Brain microvascular endothelial cell (primary cell): ENCODE data around the gene CGN.

Experiments used
- DNase-seq: peaks from one replicate; pipeline ENCODE4 v3.0.0-alpha.2; 2020
- H3K27ac ChIP-seq: fragments of 250-450 bp; sonication (Bioruptor Pico); 2 replicates; pipeline ENCODE4 v1.5.1; 2020; ENCODE audit warnings: mild to moderate bottlenecking, moderate library complexity
- H3K27me3 ChIP-seq: fragments of 250-450 bp; sonication (Bioruptor Pico); replicated peaks from 2 replicates; pipeline ENCODE4 v1.5.1; 2020; ENCODE audit warnings: mild to moderate bottlenecking
- H3K36me3 ChIP-seq: fragments of 250-450 bp; sonication (Bioruptor Pico); replicated peaks from 2 replicates; pipeline ENCODE4 v1.5.1; 2020; ENCODE audit warnings: mild to moderate bottlenecking
- H3K4me3 ChIP-seq: 2 replicates; pipeline ENCODE4 v1.5.1; 2011; ENCODE audit warnings: low read depth, mild to moderate bottlenecking, control low read depth, low read length, moderate library complexity
- in situ Hi-C: cut with HindIII; loops from 2 replicates; pipeline ENCODE4 v1.10.0; 2017; ENCODE audit warnings: low sequenced_read_pairs, low pct_ligation_motif_present
- TF ChIP-seq, protein P1 (sequence below): IDR thresholded peaks from 2 replicates; pipeline ENCODE4 v1.5.1; 2011; ENCODE audit warnings: low read depth, mild to moderate bottlenecking, moderate library complexity, low read length, control low read depth, inconsistent platforms; ENCODE audit errors: missing control alignments

CGN gene

DNA sequence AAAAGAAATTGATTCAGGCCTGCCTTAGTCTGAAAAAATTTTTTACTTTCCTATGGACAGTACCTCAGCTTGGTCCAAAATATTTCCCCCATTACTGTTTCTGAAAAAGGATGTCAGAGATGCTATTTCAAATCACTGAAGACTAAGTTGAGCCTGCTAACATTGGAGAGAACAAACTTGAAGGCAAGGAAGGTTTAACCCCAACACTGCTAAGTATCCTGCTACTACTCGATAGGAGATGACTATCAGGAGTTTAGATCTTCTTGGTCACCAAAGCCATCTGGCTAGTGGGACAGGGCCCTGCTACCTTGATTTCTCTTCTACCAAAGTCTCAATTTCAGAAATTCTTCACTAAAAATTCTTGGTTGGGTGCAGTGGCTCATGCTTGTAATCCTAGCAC lies 29.2 kb upstream of the CGN start:
- in situ Hi-C loops, result no loop called here
- no peak overlapping the region for H3K4me3 ChIP-seq
- no peaks in the 10 kb centered on the region for H3K36me3 ChIP-seq
- H3K27me3 ChIP-seq, result no peaks in the 10 kb centered on the region
- TF ChIP-seq, protein P1, sequence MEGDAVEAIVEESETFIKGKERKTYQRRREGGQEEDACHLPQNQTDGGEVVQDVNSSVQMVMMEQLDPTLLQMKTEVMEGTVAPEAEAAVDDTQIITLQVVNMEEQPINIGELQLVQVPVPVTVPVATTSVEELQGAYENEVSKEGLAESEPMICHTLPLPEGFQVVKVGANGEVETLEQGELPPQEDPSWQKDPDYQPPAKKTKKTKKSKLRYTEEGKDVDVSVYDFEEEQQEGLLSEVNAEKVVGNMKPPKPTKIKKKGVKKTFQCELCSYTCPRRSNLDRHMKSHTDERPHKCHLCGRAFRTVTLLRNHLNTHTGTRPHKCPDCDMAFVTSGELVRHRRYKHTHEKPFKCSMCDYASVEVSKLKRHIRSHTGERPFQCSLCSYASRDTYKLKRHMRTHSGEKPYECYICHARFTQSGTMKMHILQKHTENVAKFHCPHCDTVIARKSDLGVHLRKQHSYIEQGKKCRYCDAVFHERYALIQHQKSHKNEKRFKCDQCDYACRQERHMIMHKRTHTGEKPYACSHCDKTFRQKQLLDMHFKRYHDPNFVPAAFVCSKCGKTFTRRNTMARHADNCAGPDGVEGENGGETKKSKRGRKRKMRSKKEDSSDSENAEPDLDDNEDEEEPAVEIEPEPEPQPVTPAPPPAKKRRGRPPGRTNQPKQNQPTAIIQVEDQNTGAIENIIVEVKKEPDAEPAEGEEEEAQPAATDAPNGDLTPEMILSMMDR, result no peak
- DNase-seq, result no peak
- H3K27ac ChIP-seq, result no peak overlapping the region

DNA sequence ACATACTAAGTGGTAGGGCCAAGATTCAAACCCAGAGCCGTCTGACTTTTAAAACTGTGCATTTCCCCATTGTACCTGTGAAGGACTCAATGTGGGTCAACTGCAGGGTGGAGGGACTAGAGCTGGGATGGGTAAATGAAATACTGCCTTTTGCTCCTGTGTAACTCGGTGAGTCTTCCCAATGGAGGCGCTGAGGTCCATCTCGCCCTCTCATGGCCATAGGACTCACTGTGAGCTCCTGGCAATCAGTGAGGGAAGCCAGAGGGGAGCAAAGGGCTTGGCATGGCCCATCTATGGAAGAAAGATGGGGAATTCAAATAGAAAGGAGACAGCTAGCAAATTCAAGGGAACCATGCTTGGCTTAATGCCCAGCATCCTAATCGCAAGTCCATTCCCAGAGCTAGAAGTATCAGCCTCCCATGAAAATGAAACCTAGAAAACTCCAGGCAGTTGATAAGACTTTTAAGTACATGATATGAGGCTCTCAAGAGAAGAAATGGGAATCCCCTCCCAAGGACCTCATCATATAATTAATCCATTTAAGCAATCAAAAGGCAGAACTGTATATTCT lies 25.4 kb upstream of the CGN start:
- H3K27me3 ChIP-seq, result no peaks in the 10 kb centered on the region
- no peak overlapping the region for H3K4me3 ChIP-seq
- TF ChIP-seq, protein P1, result no peak
- in situ Hi-C loops, result no loop called here
- no peak overlapping the region for H3K27ac ChIP-seq
- no peaks in the 10 kb centered on the region for H3K36me3 ChIP-seq
- DNase-seq, result peak; percentile 11

DNA sequence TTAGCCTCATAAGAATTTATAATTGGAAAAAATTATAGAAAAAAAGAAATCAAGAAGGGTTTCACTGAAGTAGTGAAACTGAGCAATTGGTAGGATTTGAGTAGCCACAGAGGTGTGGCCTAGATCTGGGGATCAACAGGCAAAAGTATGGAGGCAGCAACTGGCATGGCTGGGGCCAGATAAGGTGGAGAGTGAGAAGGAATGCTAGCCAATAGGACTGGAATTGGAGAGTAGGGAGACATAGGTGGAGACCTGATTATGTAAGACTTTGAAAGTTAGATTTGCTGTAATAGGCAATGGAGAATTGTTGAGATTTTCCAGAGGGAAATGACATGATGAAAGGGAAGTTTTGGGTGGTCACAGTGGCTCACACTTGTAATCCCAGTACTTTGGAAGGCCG lies 24.6 kb upstream of the CGN start:
- Histone ChIP-seq H3K36me3 (no peaks in the 10 kb centered on the region), H3K27ac (no peak overlapping the region), H3K4me3 (no peak overlapping the region), H3K27me3 (no peaks in the 10 kb centered on the region)
- TF ChIP-seq, protein P1, result no peak
- in situ Hi-C loops, result no loop called here
- no peak for DNase-seq

DNA sequence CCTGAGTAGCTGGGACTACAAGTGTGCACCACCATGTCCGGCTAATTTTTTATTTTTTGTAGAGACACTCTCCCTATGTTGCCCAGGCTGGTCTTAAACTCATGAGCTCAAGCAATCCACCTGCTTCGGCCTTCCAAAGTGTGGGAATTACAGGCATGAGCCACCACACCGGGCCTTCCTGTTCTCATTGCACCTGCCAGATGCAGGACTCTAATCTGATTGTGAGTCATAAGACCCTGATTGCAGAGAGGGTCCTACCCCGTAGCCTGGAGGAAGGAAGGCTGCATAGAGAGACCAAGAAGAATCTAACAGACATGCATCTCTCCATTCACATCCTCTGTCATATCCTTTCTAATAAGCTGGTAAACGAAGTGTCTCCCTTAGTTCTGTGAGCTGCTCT lies 19.5 kb upstream of the CGN start:
- no peak for DNase-seq
- TF ChIP-seq, protein P1, result no peak
- H3K27me3 ChIP-seq, result no peaks in the 10 kb centered on the region
- in situ Hi-C loops, result no loop called here
- H3K36me3 ChIP-seq, result no peaks in the 10 kb centered on the region
- no peak overlapping the region for H3K27ac ChIP-seq
- no peak overlapping the region for H3K4me3 ChIP-seq

DNA sequence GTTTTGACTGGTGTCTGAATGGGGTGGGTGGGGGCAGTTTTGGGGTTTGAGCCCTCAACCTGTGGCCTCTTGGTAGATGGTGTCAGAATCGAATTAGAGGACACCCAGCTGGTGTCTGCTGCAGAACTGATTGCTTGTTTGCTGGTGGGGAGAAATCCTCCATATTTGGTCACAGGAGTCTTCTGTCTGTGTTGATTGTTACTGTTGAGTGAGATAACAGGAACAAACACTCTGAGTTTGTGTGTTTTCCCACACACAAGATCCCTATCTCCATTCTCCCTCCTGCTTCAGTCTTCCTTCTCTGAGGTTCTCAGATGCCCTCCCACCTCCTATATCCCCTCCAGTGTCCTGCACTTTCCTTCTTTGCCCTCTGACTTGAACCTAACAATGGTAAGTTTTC lies 19.1 kb upstream of the CGN start:
- in situ Hi-C loops, result no loop called here
- DNase-seq, result no peak
- Histone ChIP-seq H3K27me3 (no peaks in the 10 kb centered on the region), H3K36me3 (no peaks in the 10 kb centered on the region), H3K4me3 (no peak overlapping the region), H3K27ac (no peak overlapping the region)
- TF ChIP-seq, protein P1, result no peak

DNA sequence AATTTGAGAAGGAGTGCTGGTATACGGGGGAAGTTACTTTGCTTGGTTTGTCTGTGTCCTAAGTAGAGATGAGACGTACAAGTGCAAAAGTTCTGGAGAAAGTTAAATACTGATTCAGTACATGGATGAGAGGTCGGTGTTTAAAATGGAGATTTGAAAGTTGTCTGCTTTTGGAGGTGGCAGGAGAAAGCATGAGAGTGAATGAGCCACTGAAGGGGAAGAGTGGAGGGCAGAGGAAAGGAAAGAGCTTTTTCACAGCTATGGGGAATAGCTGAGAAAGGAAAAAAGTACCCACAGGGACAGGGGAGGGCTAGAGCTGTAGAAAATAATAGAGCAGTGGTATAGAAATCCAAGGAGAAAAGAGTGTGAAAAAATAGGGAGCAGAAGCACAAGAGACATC lies 18.1 kb upstream of the CGN start:
- Histone ChIP-seq H3K36me3 (no peaks in the 10 kb centered on the region), H3K27ac (no peak overlapping the region), H3K4me3 (no peak overlapping the region), H3K27me3 (no peaks in the 10 kb centered on the region)
- TF ChIP-seq, protein P1, result no peak
- in situ Hi-C loops, result no loop called here
- no peak for DNase-seq
